IMR-90 (cell line): ENCODE measurements around the gene FARS2. TPM values are rescaled to one million over a fixed set of nuclear protein-coding genes. Genes with fewer than 3 reads are reported as not detected.

Experiments
- ATAC-seq: fragments of 200-7000 bp; cut with Tn5 transposase; 2 replicates; pipeline ENCODE4 v1.9.1; 2020; ENCODE audit warnings: low read depth, mild to moderate bottlenecking, moderate library complexity
- BruUV-seq: library from RNA; stranded (reverse); fragments of 400-500 nt; replicated peaks from 2 replicates; lab custom pipeline; 2021; lab: Mats Ljungman, UMichigan
- CTCF ChIA-PET: fragments of 300-600 bp; formaldehyde crosslinking; extraction: SDS; loops from one replicate; lab custom pipeline; 2021; ENCODE audit warnings: antibody characterized with exemption; lab: Yijun Ruan, JAX
- POLR2A ChIA-PET: fragments of 300-600 bp; sonication (Branson Sonifier 250); formaldehyde crosslinking; loops from one replicate; lab custom pipeline; 2022; ENCODE audit warnings: antibody characterized with exemption; ENCODE audit not compliant: unreplicated experiment; lab: Charles Lee
- DNase-seq: peaks from one replicate; pipeline ENCODE4 v3.0.0; 2013
- H2AFZ ChIP-seq: replicated peaks from 2 replicates; pipeline ENCODE3; 2013; ENCODE audit warnings: low read length, mild to moderate bottlenecking; ENCODE audit not compliant: poor library complexity
- H2AK5ac ChIP-seq: 2 replicates; pipeline ENCODE4 v1.6.1; 2013; ENCODE audit warnings: low read depth, low read length, inconsistent platforms
- H2AK9ac ChIP-seq: replicated peaks from 2 replicates; pipeline ENCODE3; 2013; ENCODE audit warnings: mild to moderate bottlenecking, low read depth, low read length, moderate library complexity; ENCODE audit not compliant: poor library complexity
- H2BK120ac ChIP-seq: 2 replicates; pipeline ENCODE4 v1.6.1; 2013; ENCODE audit warnings: low read depth, low read length, inconsistent platforms
- H2BK15ac ChIP-seq: 3 replicates; pipeline ENCODE4 v1.6.1; 2013; ENCODE audit warnings: low read depth, low read length, inconsistent platforms
- H2BK20ac ChIP-seq: 2 replicates; pipeline ENCODE4 v1.6.1; 2013; ENCODE audit warnings: low read depth, mild to moderate bottlenecking, inconsistent platforms, low read length, moderate library complexity
- H2BK5ac ChIP-seq: 2 replicates; pipeline ENCODE4 v1.6.1; 2013; ENCODE audit warnings: mild to moderate bottlenecking, low read depth, low read length, inconsistent platforms; ENCODE audit not compliant: poor library complexity, severe bottlenecking
- H3K14ac ChIP-seq: replicated peaks from 2 replicates; pipeline ENCODE4 v1.6.1; 2013; ENCODE audit warnings: low read depth, low read length, inconsistent platforms
- H3K18ac ChIP-seq: 2 replicates; pipeline ENCODE4 v1.6.1; 2013; ENCODE audit warnings: low read depth, low read length, control low read depth
- H3K23ac ChIP-seq: 2 replicates; pipeline ENCODE4 v1.6.1; 2013; ENCODE audit warnings: low read depth, low read length, inconsistent platforms
- H3K27ac ChIP-seq: 2 replicates; pipeline ENCODE4 v1.5.1; 2013; ENCODE audit warnings: mild to moderate bottlenecking, control low read depth, low read length; ENCODE audit not compliant: insufficient read depth
- H3K27me3 ChIP-seq: 2 replicates; pipeline ENCODE4 v1.6.1; 2013; ENCODE audit warnings: low read length; ENCODE audit not compliant: control insufficient read depth, insufficient read depth
- H3K36me3 ChIP-seq: 2 replicates; pipeline ENCODE4 v1.6.1; 2013; ENCODE audit warnings: low read length, mixed read lengths; ENCODE audit not compliant: control insufficient read depth, insufficient read depth
- H3K4ac ChIP-seq: 2 replicates; pipeline ENCODE4 v1.6.1; 2013; ENCODE audit warnings: low read depth, low read length, inconsistent platforms
- H3K4me1 ChIP-seq: 2 replicates; pipeline ENCODE4 v1.6.1; 2013; ENCODE audit warnings: low read length, mixed read lengths; ENCODE audit not compliant: control insufficient read depth, insufficient read depth
- H3K4me2 ChIP-seq: 2 replicates; pipeline ENCODE4 v1.6.1; 2013; ENCODE audit warnings: low read depth, mild to moderate bottlenecking, control low read depth, low read length, moderate library complexity
- H3K4me3 ChIP-seq: 2 replicates; pipeline ENCODE4 v1.5.1; 2013; ENCODE audit warnings: low read depth, mild to moderate bottlenecking, control low read depth, low read length, moderate library complexity; ENCODE audit not compliant: insufficient read depth
- H3K56ac ChIP-seq: 2 replicates; pipeline ENCODE4 v1.6.1; 2013; ENCODE audit warnings: low read length, inconsistent platforms; ENCODE audit not compliant: insufficient read depth; ENCODE audit errors: extremely low read depth
- H3K79me1 ChIP-seq, 2 experiments: 2 replicates each; pipeline ENCODE4 v1.6.1; 2013; ENCODE audit warnings: low read length in 2 of 2, inconsistent platforms in 1 of 2, low read depth in 1 of 2
- H3K9ac ChIP-seq: 2 replicates; pipeline ENCODE4 v1.6.1; 2013; ENCODE audit warnings: low read depth, low read length, control low read depth
- H3K9me1 ChIP-seq: 2 replicates; pipeline ENCODE4 v1.6.1; 2013; ENCODE audit warnings: low read length, inconsistent platforms; ENCODE audit not compliant: insufficient read depth
- H3K9me3 ChIP-seq: 2 replicates; pipeline ENCODE4 v1.6.1; 2013; ENCODE audit warnings: low read length; ENCODE audit not compliant: control insufficient read depth, insufficient read depth
- H4K20me1 ChIP-seq: 2 replicates; pipeline ENCODE4 v1.6.1; 2013; ENCODE audit warnings: low read length, inconsistent platforms; ENCODE audit not compliant: insufficient read depth
- H4K5ac ChIP-seq: 2 replicates; pipeline ENCODE4 v1.6.1; 2013; ENCODE audit warnings: mild to moderate bottlenecking, low read depth, low read length, control low read depth
- H4K8ac ChIP-seq, 2 experiments: 2 replicates each; pipeline ENCODE4 v1.6.1; 2013; ENCODE audit warnings: low read depth in 2 of 2, low read length in 2 of 2, control low read depth in 1 of 2, inconsistent platforms in 1 of 2
- H4K91ac ChIP-seq: 2 replicates; pipeline ENCODE4 v1.6.1; 2013; ENCODE audit warnings: low read depth, low read length, inconsistent platforms; ENCODE audit not compliant: insufficient read depth
- CHD1 ChIP-seq: IDR thresholded peaks from 2 replicates; pipeline ENCODE4 v1.6.1; 2012; ENCODE audit warnings: low read depth, low read length, improper control_type of control experiment
- FOS ChIP-seq: fragments of 150-350 bp; IDR thresholded peaks from 2 replicates; pipeline ENCODE4 v1.6.1; 2016; ENCODE audit warnings: low read depth, low read length
- MAZ ChIP-seq: IDR thresholded peaks from 2 replicates; pipeline ENCODE4 v1.6.1; 2012; ENCODE audit warnings: low read depth, mild to moderate bottlenecking, low read length, improper control_type of control experiment, moderate library complexity, borderline replicate concordance
- MXI1 ChIP-seq: IDR thresholded peaks from 2 replicates; pipeline ENCODE4 v1.6.1; 2012; ENCODE audit warnings: low read depth, mild to moderate bottlenecking, low read length, moderate library complexity, borderline replicate concordance
- NFE2L2 ChIP-seq: fragments of 150-350 bp; IDR thresholded peaks from 2 replicates; pipeline ENCODE4 v1.6.1; 2016; ENCODE audit warnings: low read depth, mild to moderate bottlenecking, low read length
- POLR2A ChIP-seq: IDR thresholded peaks from 2 replicates; pipeline ENCODE4 v1.6.1; 2012; ENCODE audit warnings: mild to moderate bottlenecking, low read depth, low read length
- RAD21 ChIP-seq: IDR thresholded peaks from 2 replicates; pipeline ENCODE4 v1.6.1; 2012; ENCODE audit warnings: low read length, improper control_type of control experiment
- RFX5 ChIP-seq: IDR thresholded peaks from 2 replicates; pipeline ENCODE4 v1.8.0; 2012; ENCODE audit warnings: low read depth, mild to moderate bottlenecking, low read length, moderate library complexity
- WGBS, 2 experiments: methylation state at CpG; one replicate each; pipeline versions ENCODE4 v1.1.5 to v1.1.7; 2013; ENCODE audit warnings: missing lambda C conversion rate in 2 of 2; ENCODE audit not compliant: insufficient read length in 1 of 2; ENCODE audit errors: extremely low coverage in 2 of 2; 5-methylcytosine and 5-hydroxymethylcytosine counted together
- dilution Hi-C: fragments of 300-500 bp; cut with HindIII; formaldehyde crosslinking; loops from one replicate; pipeline ENCODE4 v1.14.3; 2018; ENCODE audit warnings: low sequenced_read_pairs; ENCODE audit not compliant: unreplicated experiment
- in situ Hi-C: fragments of 300-500 bp; cut with MboI; formaldehyde crosslinking; loops from 3 replicates; pipeline ENCODE4 v1.14.3; 2019; ENCODE audit warnings: low sequenced_read_pairs, inconsistent platforms, mixed read lengths
- intact Hi-C: fragments of 100-400 bp; cut with micrococcal nuclease; formaldehyde crosslinking; loops from 2 replicates; pipeline ENCODE4 v1.10.0; 2022
- polyA plus RNA-seq, 3 experiments: library from polyadenylated mRNA; depleted of rRNA; stranded (reverse); fragments of >200 nt; gene quantifications; 2 replicates each; pipeline ENCODE4 v1.2.3, GENCODE V29; 2012; ENCODE audit warnings: low replicate concordance in 1 of 3
- total RNA-seq: library from RNA; depleted of rRNA; stranded (reverse); fragments of >200 nt; gene quantifications from 2 replicates; pipeline ENCODE4 v1.2.3, GENCODE V29; 2012
- TF ChIP-seq, protein P1 (sequence below): fragments of 150-350 bp; IDR thresholded peaks from 2 replicates; pipeline ENCODE4 v1.6.1; 2017; ENCODE audit warnings: mild to moderate bottlenecking, antibody characterized with exemption, low read length, low read depth
- TF ChIP-seq, protein P2 (sequence below): fragments of 150-350 bp; IDR thresholded peaks from 2 replicates; pipeline ENCODE4 v1.6.1; 2016; ENCODE audit warnings: low read depth, mild to moderate bottlenecking, low read length, moderate library complexity, borderline replicate concordance

Gene FARS2
- total and polyA plus RNA-seq, 2 of the 4 experiments (the other 2 are of a cell fraction), result 12.1 to 28.9 TPM

DNA sequence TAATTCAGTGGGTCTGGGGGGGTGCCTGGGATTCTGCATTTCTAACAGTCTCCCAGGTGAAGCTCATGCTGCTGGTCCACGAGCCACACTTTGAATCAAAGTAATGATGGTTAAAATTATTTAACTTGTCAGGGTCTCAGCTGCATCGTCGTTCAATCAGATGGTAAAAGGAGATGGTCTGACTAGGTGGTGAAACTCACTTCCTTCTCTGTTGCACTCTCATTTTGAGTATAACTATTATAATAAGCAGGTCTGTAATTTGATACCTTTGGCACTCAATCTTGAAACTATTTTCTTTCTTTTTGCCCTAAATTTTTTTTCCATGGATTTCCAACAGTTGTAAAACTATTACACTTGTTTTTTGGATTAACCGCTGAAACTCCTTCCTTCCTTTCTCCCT is 292.5 kb downstream of the FARS2 start:
- dilution Hi-C loops, result no loop called here

More for the DNA sequence above, 292.5 kb downstream of the FARS2 start:
- Histone ChIP-seq H3K9ac (no peak overlapping the region), H3K23ac (no peak overlapping the region), H3K18ac (no peak overlapping the region), H2AK9ac (no peak overlapping the region), H2BK15ac (no peak overlapping the region), H3K27ac (no peak overlapping the region), H4K20me1 (no peaks in the 10 kb centered on the region), H3K9me3 (peaks cover 3% of the 10 kb centered on the region; the same call in 1 of the 2 replicates), H2AFZ (no peak overlapping the region), H3K4me2 (no peak overlapping the region), H2BK120ac (no peak overlapping the region), H3K79me1 (0 out of 4 replicates have a peak, but pooled peaks cover 0 to 5% of the 10 kb centered on the region in 2 experiments), H3K9me1 (no peaks in the 10 kb centered on the region), H2BK20ac (no peak overlapping the region), H3K36me3 (no peaks in the 10 kb centered on the region), H3K56ac (no peak overlapping the region), H3K4ac (no peak overlapping the region), H4K5ac (no peak overlapping the region), H3K4me3 (no peak overlapping the region), H3K4me1 (no peaks in the 10 kb centered on the region), H2AK5ac (no peak overlapping the region), H4K91ac (no peak overlapping the region), H4K8ac (no peak overlapping the region), H2BK5ac (no peak overlapping the region), H3K14ac (no peak overlapping the region), H3K27me3 (no peaks in the 10 kb centered on the region)
- WGBS, 2 experiments, result no CpG with 5 or more reads among the region's 4 CpGs
- DNase-seq (no peak), ATAC-seq (no peak)
- no TSS peak for BruUV-seq
- in situ Hi-C loops, result no loop called here
- ChIA-PET POLR2A (no interaction called here), CTCF (no interaction called here)
- no peak for TF ChIP-seq RFX5
- TF ChIP-seq CHD1, result no peak
- no peak for TF ChIP-seq MAZ
- TF ChIP-seq, protein P1, sequence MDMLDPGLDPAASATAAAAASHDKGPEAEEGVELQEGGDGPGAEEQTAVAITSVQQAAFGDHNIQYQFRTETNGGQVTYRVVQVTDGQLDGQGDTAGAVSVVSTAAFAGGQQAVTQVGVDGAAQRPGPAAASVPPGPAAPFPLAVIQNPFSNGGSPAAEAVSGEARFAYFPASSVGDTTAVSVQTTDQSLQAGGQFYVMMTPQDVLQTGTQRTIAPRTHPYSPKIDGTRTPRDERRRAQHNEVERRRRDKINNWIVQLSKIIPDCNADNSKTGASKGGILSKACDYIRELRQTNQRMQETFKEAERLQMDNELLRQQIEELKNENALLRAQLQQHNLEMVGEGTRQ, result no peak
- no peak for TF ChIP-seq NFE2L2
- TF ChIP-seq, protein P2, sequence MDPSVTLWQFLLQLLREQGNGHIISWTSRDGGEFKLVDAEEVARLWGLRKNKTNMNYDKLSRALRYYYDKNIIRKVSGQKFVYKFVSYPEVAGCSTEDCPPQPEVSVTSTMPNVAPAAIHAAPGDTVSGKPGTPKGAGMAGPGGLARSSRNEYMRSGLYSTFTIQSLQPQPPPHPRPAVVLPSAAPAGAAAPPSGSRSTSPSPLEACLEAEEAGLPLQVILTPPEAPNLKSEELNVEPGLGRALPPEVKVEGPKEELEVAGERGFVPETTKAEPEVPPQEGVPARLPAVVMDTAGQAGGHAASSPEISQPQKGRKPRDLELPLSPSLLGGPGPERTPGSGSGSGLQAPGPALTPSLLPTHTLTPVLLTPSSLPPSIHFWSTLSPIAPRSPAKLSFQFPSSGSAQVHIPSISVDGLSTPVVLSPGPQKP, result no peak
- TF ChIP-seq FOS, result no peak
- TF ChIP-seq MXI1, result no peak
- no peak for TF ChIP-seq POLR2A
- no peak for TF ChIP-seq RAD21
- intact Hi-C loops, result no loop called here
